HG02981 (cell line): ENCODE results near the gene NDUFB10.

Experiments
- ATAC-seq: cut with Tn5 transposase; IDR thresholded peaks from one replicate; pipeline ENCODE4 v1.9.1; 2021; ENCODE audit warnings: mild to moderate bottlenecking, moderate library complexity; ENCODE audit not compliant: unreplicated experiment

The NDUFB10 gene

GRCh38 chr16:1965396-1966001 is 6.2 kb downstream of the NDUFB10 start:
- ATAC-seq = no peak

DNA sequence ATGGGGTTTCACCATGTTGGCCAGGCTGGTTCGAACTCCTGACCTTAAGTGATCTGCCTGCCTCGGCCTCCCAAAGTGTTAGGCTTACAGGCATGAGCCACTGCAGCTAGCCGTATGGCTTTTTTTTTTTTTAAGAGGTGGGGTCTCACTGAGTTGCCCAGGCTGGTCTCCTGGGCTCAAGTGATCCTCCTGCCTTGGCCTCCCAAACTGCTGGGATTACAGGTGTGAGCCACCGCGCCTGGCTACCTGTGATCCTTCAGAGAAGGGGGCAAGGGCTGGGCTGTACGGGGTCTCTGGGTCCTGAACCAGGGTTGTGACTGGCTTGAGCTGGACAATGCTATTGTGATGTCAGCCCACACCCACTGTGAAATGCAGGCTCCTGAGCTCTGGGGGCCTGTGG is 7.1 kb downstream of the NDUFB10 start, which contains the start of gene RNF151:
Gene RNF151 (plus strand): TSS at position 397 of the 400 bp plus-strand sequence. CDS start 26 bp downstream, outside the sequence.
- ATAC-seq = no peak

DNA sequence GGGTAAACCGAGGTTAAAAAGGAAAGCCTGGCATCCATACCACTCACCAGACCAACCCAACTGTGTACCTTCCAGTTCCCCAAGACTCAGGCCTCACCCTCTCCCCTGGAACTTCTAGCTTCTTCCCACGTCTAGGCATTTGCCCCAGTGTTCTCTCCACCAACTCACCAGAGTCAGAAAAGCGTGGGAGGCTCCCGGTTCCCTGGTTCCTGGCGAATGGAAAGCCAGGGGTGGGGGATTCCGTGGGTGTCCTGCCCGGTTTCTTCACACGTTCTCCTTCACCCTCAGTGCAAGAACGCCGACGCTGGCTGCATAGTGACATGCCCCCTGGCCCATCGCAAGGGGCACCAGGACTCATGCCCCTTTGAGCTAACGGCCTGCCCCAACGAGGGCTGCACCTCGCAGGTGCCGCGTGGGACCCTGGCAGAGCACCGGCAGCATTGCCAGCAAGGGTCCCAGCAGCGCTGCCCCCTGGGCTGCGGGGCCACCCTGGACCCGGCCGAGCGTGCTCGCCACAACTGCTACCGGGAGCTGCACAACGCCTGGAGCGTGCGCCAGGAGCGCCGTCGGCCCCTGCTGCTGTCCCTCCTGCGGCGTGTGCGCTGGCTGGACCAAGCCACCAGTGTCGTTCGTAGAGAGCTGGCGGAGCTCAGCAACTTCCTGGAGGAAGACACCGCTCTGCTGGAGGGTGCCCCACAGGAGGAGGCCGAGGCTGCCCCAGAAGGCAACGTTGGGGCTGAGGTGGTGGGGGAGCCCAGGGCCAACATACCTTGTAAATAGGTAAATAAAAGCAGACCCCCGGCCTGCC is 9.0 kb downstream of the NDUFB10 start:
- ATAC-seq = no peak

DNA sequence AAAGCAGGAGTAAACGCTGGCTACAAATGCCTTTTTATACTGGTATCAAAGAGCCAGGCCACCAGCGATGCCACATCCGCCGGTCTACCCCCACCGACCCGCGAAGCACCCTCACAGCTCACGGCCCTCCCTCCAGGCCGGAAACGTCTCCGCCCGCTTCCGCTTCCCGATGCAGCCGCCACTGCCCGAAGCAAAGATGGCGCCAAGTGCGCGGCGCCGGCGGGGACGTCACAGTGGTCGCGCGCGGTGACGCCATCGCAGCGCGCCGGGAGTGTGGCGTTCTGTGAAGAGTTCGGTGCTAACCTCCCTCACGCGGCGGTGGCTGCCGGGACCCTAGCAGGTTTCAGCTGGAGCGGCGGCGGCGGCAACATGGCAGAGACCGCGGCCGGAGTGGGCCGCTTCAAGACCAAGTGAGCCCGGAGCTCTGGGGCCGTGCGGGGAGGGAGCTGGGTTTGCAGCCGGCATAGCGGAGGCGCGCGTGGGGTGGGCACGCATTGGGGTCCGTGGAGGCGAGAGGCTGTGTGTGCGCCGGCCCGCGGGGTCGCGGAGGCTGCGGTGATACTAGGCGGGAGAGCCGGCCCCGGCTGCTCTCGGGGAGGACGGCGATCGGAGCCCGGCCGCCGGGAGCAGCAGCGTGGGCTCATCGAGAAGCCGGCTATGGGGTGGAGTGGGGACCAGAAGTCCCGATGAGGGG is 12.6 kb downstream of the NDUFB10 start, which contains the start of gene TBL3:
Gene TBL3 (plus strand): TSS at position 258 of the 694 bp plus-strand sequence. CDS start 112 bp downstream, at position 370.
- peak; percentile 76 for ATAC-seq

DNA sequence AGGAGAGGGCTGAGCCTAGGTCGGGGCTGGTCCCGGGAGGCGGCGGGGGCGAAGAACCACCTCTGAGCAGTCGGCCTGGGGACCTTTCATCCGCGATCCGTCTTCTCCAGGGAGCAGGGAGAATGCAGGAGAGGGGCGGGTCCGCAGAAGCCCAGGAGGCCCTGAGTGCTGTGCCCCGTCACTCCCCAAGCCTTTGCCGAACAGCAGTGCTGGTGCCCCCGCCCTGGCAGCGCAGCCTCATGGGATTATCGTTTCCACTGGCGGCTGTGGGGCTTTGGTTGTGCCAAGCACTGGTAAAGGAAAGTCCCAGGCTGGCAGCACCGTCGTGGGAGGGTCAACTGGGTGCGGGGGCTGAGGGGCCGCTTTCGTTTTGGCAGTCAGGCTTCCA is 13.1 kb downstream of the NDUFB10 start:
- no peak for ATAC-seq

DNA sequence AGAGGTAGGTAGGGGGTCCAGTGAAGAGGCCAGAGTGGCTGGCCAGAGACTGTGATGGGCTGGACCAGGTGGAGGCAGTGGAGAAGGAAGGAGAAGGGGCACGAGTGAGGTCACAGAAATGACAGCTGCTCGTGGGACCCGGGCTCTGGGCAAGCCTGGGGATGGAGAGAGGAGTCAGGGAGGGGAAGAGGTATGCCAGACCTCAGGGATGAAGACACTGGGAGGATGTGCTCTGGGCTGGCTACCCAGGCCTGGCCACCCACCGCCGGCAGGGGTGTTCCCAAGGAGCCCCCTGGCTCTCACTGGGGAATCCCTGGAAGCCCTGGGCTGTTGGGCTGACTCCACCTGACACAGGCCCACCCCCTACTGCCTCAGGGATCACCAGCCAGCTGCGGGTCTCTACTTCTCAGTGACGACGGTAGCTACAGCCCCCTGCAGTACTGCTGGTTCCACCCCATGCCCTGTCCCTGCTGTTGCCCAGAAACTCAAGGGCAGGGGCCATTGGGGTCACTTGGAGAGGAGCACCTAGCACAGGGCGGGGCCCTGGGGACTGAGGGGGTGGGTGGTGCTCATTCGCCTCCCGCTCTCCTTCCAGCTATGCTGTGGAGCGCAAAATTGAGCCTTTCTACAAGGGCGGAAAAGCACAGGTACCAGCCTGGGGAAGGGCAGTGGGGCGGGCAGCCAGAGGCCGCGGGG is 14.3 kb downstream of the NDUFB10 start:
- ATAC-seq = no peak

DNA sequence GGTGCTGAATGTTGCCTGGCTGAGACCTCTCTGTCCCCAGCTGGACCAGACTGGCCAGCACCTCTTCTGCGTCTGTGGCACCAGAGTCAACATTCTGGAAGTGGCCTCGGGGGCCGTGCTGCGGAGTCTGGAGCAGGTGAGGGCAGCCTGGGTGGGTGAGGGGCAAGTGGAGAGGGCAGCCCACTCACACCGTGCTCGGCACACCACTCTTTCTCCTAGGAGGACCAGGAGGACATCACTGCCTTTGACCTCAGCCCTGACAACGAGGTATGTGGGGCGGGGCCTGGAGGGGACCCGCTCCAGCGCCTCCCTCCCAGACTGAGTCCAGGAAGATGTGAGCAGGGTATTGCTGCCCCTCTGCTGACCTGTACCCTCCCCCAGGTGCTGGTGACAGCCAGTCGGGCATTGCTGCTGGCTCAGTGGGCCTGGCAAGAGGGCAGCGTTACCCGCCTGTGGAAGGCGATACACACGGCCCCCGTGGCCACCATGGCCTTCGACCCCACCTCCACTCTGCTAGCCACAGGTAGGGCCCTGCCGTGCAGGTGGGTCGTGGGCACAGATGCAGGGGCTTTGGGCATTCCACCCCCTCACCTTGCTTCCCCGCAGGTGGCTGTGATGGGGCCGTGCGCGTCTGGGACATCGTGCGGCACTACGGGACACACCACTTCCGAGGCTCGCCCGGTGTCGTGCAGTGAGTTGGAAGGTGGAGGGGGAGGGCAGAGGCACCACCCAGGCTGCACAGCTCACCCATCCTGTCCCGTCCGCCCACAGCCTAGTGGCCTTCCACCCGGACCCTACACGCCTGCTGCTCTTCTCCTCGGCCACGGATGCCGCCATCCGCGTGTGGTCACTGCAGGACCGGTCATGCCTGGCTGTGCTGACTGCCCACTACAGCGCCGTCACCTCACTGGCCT is 15.1 kb downstream of the NDUFB10 start:
- no peak for ATAC-seq

GRCh38 chr16:1975432-1976215 is 16.3 kb downstream of the NDUFB10 start:
- no peak for ATAC-seq

DNA sequence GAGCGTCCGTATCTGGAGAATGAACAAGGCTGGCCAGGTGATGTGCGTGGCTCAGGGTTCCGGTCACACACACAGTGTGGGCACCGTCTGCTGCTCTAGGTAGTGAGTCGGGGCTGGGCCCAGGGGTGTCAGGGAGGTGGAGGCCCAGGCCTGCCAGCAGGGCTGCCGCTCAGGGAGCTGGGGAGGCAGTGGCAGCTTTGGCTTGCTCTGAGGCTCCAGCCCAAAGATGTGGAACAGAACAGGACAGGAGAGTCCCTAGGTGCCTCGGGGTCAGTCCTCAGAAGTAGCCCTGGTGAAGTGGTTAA is 16.8 kb downstream of the NDUFB10 start:
- ATAC-seq = no peak

- no peak for ATAC-seq
These were observed 17.9 kb downstream of the NDUFB10 start for GRCh38 chr16:1976951-1977874.

DNA sequence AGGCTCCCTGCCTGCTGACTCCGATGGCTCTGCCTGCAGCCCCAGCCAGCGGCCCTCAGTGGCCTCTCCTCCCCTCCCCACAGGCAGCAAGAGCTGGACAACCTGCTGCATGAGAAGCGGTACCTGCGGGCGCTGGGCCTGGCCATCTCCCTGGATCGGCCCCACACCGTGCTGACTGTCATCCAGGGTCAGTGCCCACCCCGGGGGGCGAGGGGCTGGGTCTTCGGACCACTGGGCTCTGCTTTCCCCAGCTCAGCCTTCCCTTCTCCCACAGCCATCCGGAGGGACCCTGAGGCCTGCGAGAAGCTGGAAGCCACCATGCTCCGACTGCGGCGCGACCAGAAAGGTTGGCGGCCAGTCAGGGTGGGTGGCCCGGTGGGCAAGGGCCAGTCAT is 18.5 kb downstream of the NDUFB10 start:
- no peak for ATAC-seq

DNA sequence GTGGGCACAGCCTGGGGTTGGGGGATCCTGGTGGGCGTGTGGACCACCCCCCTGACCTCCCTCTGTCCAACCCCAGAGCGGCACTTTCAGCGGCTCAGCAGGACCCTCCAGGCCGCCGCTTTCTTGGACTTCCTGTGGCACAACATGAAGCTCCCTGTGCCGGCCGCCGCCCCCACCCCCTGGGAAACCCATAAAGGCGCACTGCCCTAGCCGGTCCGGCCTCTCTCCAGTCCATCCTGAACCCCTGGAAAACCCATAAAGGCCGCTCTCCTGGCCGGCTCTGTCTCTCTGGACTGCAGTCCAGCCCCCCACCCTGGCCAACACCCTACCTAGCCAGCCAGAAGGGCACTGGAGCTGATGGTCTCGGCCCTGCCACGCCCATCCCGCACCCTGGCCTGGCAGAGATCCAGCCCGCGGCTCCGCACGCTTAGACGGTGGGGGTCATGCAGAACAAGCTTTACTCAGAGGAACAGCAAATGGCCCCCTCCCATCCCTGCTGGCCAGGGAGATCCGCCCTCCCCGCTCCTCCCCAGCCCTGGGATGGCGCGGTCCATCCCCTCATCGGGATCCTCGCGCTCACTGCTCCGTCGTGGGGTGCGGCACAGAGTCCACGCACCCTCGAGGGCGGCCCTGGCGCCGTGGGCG is 19.3 kb downstream of the NDUFB10 start:
- ATAC-seq = no peak

- ATAC-seq = no peak
These were observed 20.1 kb downstream of the NDUFB10 start for GRCh38 chr16:1979271-1980029.

DNA sequence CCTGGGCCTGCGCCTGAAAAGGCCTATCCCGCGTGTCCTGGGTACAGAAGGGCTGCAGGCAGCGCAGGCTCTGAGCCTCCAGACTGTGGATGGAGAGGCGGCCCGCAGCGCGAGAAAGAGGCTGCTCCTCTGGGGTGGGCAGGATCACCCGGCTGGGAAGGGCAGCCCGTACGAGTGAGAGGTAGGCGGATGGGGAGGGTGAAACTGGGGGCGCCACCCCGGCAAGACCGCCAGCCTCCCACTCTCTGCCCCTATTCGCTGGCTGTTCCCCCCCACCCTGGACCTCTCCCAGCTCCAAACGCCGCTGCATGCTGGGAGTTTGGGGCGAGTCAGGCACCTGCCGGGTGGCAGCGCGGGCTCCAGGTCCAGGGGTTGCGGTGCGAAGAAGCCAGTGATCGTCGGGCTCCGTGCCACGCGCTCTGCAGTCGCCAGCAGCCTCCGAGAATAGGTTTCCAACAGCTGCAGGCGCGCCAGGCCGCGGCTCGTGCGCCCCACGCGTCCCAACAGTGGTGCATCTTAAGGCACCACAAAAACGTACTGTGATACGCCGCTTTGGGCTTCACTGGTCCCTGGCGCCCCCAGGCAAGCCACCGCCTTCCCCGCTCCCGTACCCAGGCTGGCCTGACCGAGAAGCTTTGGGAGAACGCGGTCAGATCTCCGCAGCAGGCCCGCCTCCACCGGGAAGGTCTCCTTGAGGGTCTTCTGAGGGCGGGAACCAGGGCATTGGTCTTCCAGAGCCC is 20.9 kb downstream of the NDUFB10 start:
- ATAC-seq = no peak

DNA sequence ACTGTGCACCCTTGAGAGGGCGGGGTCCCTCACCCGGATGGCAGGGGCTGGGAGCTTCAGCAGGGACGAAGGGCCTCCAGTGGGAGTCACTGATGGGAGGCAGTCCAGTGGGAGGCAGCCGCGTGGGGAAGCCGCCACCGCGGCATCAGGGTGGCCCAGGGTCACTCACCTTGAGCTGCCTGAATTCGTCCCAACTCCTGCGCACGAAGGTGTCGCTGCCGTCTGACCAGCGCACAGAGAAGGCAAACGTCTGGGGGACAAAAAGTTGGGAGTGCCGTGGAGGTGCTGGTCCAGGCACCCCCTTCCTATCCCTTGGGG is 21.4 kb downstream of the NDUFB10 start:
- no peak for ATAC-seq

DNA sequence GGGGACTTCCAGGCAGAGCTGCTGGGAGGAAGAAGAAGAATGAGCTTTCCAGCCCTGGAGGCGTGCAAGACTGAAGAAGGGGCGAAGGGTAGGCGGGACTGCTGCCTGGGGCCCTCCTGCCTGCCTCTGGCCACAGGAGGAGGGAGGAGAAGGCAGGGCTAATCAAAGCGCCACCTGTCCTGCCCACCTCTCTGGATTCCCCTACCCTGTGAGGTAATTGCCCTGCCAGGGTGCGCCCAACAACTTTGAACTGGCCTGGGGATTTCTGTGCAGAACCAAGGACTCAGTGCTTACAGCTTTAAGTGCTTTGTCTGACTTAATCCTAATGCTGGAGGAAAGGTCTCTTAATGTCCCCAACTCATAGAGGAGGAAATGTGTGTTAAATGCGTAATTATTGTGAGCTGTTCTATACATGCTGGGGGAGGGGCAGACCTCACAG is 22.1 kb downstream of the NDUFB10 start, which contains the start of gene NOXO1:
Gene NOXO1 (minus strand): TSS at position 72 of the 439 bp plus-strand sequence. CDS start 290 bp downstream, outside the sequence.
- no peak for ATAC-seq
